ENCODE data around the gene PSD2.

DNA sequence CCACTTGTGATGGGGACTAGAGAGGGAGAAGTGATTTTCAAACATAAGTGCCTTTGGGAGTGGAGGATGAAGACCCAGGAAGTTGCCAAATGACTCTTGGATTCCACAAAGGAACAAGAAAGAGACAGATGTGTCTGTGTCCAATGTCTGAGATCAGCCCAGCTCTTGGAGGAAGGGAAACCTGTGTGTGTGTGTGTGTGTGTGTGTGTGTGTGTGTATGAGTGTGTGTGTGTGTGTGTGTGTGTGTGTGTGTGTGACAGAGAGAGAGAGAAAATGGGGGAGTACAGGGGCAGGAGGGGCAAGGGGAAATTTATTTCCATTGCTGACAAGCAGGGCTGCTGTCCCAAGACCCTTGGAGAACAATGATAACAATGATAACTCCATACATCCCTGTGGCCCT lies 72.0 kb downstream of the PSD2 start:
- TF ChIP-seq, protein P1, sequence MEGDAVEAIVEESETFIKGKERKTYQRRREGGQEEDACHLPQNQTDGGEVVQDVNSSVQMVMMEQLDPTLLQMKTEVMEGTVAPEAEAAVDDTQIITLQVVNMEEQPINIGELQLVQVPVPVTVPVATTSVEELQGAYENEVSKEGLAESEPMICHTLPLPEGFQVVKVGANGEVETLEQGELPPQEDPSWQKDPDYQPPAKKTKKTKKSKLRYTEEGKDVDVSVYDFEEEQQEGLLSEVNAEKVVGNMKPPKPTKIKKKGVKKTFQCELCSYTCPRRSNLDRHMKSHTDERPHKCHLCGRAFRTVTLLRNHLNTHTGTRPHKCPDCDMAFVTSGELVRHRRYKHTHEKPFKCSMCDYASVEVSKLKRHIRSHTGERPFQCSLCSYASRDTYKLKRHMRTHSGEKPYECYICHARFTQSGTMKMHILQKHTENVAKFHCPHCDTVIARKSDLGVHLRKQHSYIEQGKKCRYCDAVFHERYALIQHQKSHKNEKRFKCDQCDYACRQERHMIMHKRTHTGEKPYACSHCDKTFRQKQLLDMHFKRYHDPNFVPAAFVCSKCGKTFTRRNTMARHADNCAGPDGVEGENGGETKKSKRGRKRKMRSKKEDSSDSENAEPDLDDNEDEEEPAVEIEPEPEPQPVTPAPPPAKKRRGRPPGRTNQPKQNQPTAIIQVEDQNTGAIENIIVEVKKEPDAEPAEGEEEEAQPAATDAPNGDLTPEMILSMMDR (IDR thresholded peaks at IDR 0.05; ENCODE audit: low read depth, low read length) = no peak
- no peak for TF ChIP-seq EZH2phosphoT487 (IDR thresholded peaks at IDR 0.05; ENCODE audit: low read depth)

Data from OCI-LY3 (cell line).